HFFc6 (cell line): Measurements from ENCODE around the gene GCDH. TPM values are rescaled to one million over a fixed set of nuclear protein-coding genes. Genes with fewer than 3 reads are reported as not detected.
A peak's percentile ranks its signal among the peaks of the same experiment; 100 is the strongest.

Experiments used
- DNase-seq: peaks from one replicate; pipeline ENCODE4 v3.0.0-alpha.2; 2018
- H3K27ac Mint-ChIP-seq: 2 replicates; pipeline ENCODE4 v1.8.0; 2020; ENCODE audit warnings: mild to moderate bottlenecking, mixed read lengths
- H3K27me3 Mint-ChIP-seq: 2 replicates; pipeline ENCODE4 v1.8.0; 2021; ENCODE audit warnings: mild to moderate bottlenecking, moderate library complexity, mixed read lengths; ENCODE audit not compliant: insufficient read depth
- H3K36me3 Mint-ChIP-seq: 2 replicates; pipeline ENCODE4 v1.8.0; 2021; ENCODE audit warnings: low read depth, mixed read lengths
- H3K4me1 Mint-ChIP-seq: 2 replicates; pipeline ENCODE4 v1.8.0; 2020; ENCODE audit warnings: low read depth, mixed read lengths
- H3K4me3 Mint-ChIP-seq: 2 replicates; pipeline ENCODE4 v1.8.0; 2020; ENCODE audit warnings: mild to moderate bottlenecking, moderate library complexity, mixed read lengths
- H3K9me3 Mint-ChIP-seq: 2 replicates; pipeline ENCODE4 v1.8.0; 2020; ENCODE audit warnings: mild to moderate bottlenecking, mixed read lengths
- CTCF ChIP-seq: fragments of 200-600 bp; sonication (generic); IDR thresholded peaks from 2 replicates; pipeline ENCODE4 v1.5.0; 2021; ENCODE audit warnings: antibody characterized with exemption, mild to moderate bottlenecking
- total RNA-seq, 6 experiments: library from RNA; stranded (reverse); fragmentation: NEBNext Ultra II Directional; extraction: Animal tissue kit (Norgen Biotek cat#: 25700); gene quantifications; 2 replicates in 1 of 6; 3 replicates in 5 of 6; pipeline ENCODE4 v1.2.3, GENCODE V29; 2021

The GCDH gene
- total RNA-seq, 6 experiments from 2014 or later = 20.6 to 24.6 (median 21.1) TPM

DNA sequence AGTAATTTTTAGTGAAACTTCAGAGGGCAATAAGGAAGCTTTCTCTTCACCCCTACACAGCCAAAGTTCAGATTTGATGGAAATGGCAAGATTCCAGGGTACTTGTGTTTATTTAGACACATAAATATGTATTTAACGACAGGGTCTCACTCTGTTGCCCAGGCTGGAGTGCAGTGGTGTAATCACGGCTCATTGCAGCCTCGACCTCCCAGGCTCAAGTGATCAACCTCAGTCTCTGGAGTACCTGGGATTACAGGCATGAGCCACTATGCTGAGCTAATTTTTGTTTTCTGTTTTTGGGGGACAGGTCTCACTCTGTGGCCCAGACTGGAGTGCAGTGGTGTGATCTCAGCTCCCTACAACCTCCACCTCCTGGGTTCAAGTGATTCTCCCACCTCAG, 30.1 kb downstream of the GCDH start:
- peaks cover 12% of the 10 kb centered on the region for H3K36me3 Mint-ChIP-seq
- TF ChIP-seq CTCF = no peak
- H3K4me3 Mint-ChIP-seq = no peak overlapping the region
- H3K4me1 Mint-ChIP-seq = no peaks in the 10 kb centered on the region
- DNase-seq = no peak
- no peaks in the 10 kb centered on the region for H3K9me3 Mint-ChIP-seq
- H3K27me3 Mint-ChIP-seq = peaks cover 9% of the 10 kb centered on the region
- no peak overlapping the region for H3K27ac Mint-ChIP-seq

DNA sequence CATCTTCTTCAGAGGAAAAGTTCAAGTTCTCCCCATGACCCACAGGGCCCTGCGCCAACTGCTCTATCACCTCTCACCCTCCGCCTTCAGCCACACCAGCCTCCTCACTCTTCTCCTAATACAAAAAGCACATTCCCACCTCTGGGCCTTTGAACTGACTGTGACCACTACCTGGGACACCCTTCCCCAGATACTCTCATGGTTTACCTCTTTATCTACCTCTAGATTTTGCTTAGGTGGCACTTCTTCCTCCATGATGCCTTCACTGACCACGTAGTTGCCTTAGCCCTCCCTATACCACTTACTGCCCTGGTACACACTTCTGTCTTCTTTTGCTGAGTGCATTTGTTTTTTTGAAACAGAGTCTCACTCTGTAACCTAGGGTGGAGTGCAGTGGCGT, 32.0 kb downstream of the GCDH start:
- Mint-ChIP-seq H3K27me3 (peaks cover 7% of the 10 kb centered on the region), H3K4me1 (no peaks in the 10 kb centered on the region), H3K4me3 (no peak overlapping the region), H3K9me3 (no peaks in the 10 kb centered on the region), H3K27ac (no peak overlapping the region), H3K36me3 (peaks cover 19% of the 10 kb centered on the region)
- no peak for DNase-seq
- TF ChIP-seq CTCF = no peak

- H3K27ac Mint-ChIP-seq = no peak overlapping the region
These were observed 33.8 kb downstream of the GCDH start for GRCh38 chr19:12924621-12925310.

GRCh38 chr19:12930002-12930645, 39.2 kb downstream of the GCDH start:
- Mint-ChIP-seq H3K27ac (no peak overlapping the region), H3K27me3 (no peaks in the 10 kb centered on the region; the same call in 1 of the 2 replicates), H3K9me3 (no peaks in the 10 kb centered on the region), H3K4me1 (peaks cover 10% of the 10 kb centered on the region), H3K4me3 (no peak overlapping the region), H3K36me3 (peaks cover 23% of the 10 kb centered on the region)
- DNase-seq = no peak
- TF ChIP-seq CTCF = no peak; the same call in 1 of the 2 replicates

More at GRCh38 chr19:12924621-12925310, 33.8 kb downstream of the GCDH start:
- TF ChIP-seq CTCF = no peak
- Mint-ChIP-seq H3K4me3 (no peak overlapping the region), H3K27me3 (no peaks in the 10 kb centered on the region; the same call in 1 of the 2 replicates), H3K36me3 (peaks cover 24% of the 10 kb centered on the region), H3K4me1 (no peaks in the 10 kb centered on the region), H3K9me3 (no peaks in the 10 kb centered on the region)
- no peak for DNase-seq

DNA sequence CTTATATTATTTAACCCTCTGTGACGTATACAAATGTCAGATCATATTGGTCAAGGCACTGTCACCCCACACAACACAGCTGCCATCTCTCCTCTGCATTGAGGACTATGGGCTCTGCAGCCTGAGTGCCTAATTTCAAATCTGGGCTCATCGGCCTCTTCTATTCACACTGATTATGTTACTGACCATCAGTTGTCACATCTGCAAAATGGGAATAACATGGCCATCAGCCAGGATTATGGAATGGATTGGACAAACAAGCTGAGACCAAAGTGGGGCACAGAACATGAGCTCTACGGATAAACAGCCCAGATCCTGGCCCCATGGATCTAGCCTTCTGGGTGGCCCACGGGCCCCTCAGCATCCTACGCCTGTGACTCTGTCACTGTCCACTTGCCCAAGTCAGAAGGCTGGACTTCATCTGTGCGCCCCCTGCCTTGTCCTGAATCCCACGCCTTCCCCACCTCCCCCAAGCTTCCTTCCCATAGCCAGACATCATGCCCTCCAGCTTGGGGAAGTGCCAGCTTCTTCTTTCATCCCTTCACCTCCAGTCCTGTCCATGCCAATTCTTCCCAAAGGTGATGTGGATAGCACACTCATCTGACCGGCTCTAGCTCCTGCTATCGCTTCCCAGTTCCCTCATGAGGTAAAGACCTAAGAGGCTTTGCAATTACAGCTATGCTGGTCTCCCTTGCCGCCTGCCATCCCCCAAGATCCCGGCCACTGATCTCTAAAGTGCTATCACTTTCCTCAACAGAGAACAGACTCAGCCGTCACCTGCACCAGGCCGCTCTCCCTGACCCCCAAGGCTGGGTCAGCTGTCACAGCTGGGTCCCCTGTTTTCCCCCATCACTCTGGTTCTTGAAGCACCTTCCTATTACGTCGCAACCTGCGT, 41.7 kb downstream of the GCDH start:
- Mint-ChIP-seq H3K27ac (peak overlapping the region; percentile 88), H3K4me1 (peaks cover 16% of the 10 kb centered on the region), H3K27me3 (no peaks in the 10 kb centered on the region; the same call in 1 of the 2 replicates), H3K9me3 (no peaks in the 10 kb centered on the region), H3K4me3 (peak overlapping the region; percentile 97), H3K36me3 (peaks cover 16% of the 10 kb centered on the region)
- DNase-seq = no peak
- TF ChIP-seq CTCF = no peak
